Measurements from ENCODE around the gene TNFSF4. TPM values are rescaled to one million over a fixed set of nuclear protein-coding genes. Genes with fewer than 3 reads are reported as not detected.

TNFSF4 gene
- total and polyA plus RNA-seq, 2 of the 4 experiments (the other 2 are of a cell fraction) = 13.4 to 19.7 TPM

DNA sequence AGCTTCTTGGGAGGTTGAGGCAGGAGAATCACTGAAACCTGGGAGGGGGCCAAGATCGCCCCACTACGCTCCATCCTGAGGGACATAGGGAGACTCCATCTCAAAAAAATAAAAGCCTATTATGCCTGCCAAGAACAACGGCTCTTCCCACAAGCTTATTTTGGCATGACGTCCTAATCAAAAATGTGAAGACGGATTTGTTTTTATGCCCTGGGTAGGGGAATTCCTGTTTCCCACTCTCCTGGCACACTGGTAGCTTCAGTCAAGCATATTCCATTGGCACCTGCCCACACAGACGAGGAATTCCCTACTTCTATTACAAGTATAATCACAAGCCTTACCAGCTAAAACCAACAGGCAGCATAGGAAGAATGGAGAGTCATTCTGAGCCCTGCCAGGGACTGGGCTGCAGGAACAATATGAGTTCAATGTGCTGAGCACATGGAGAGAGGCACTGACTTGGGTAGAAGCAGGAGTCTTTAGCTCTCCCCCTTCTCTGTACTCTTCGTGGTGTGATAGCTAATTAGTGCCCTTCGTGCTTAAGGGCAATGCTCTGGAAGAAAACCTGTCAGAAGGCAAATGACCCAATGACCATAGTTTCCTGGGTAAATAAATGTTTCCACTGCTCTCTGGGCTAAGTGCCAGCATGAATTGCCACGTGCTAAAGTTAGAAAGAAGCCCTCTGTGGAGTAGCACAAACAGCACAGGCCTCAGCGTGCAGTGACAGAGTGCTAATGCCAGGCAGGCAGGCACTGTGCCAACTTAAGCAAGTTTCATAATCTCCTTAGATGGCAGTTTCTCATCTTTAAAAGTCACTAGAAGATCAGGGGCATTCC, 16.8 kb downstream of the TNFSF4 start:
- Histone ChIP-seq H3K9me1 (ENCODE audit: insufficient read depth, low read length) (peaks cover 6% of the 10 kb centered on the region), H3K36me3 (ENCODE audit: control insufficient read depth, insufficient read depth, low read length) (peaks cover 2% of the 10 kb centered on the region; the same call in 1 of the 2 replicates), H2BK120ac (ENCODE audit: low read depth, low read length) (peak overlapping the region; percentile 22; the same call in 1 of the 2 replicates), H2BK20ac (ENCODE audit: low read depth, low read length) (0 out of 2 replicates have a peak overlapping the region, but pooled peaks have one; percentile 16), H2AK5ac (ENCODE audit: low read depth, low read length) (0 out of 2 replicates have a peak overlapping the region, but pooled peaks have one; percentile 16), H2BK15ac (ENCODE audit: low read depth, low read length) (no peak overlapping the region), H4K91ac (ENCODE audit: insufficient read depth, low read depth, low read length) (0 out of 2 replicates have a peak overlapping the region, but pooled peaks have one; percentile 0), H3K18ac (ENCODE audit: low read depth, low read length) (no peak overlapping the region), H3K9me3 (ENCODE audit: control insufficient read depth, insufficient read depth, low read length) (no peaks in the 10 kb centered on the region), H2AK9ac (replicated peaks; ENCODE audit: low read depth, low read length, poor library complexity) (peak overlapping the region; percentile 81), H3K27ac (ENCODE audit: insufficient read depth, low read length) (no peak overlapping the region), H3K56ac (ENCODE audit: extremely low read depth, insufficient read depth, low read length) (no peak overlapping the region), H2AFZ (replicated peaks; ENCODE audit: low read length, poor library complexity) (peak overlapping the region; percentile 45), H3K4me2 (ENCODE audit: low read depth, low read length) (no peak overlapping the region), H3K9ac (ENCODE audit: low read depth, low read length) (no peak overlapping the region), H3K23ac (ENCODE audit: low read depth, low read length) (peak overlapping the region; percentile 74; the same call in 1 of the 2 replicates), H3K79me1 (ENCODE audit: low read depth in 1 of 2, low read length in 2 of 2) (peaks cover 4 to 38% of the 10 kb centered on the region in 2 experiments; a peak in 2 of 4 replicates), H3K14ac (replicated peaks; ENCODE audit: low read depth, low read length) (peak overlapping the region; percentile 33), H4K8ac (ENCODE audit: low read depth in 2 of 2, low read length in 2 of 2) (peak overlapping the region in 1 of 2 experiments; percentile 46; a peak in 2 of 4 replicates), H3K4ac (ENCODE audit: low read depth, low read length) (peak overlapping the region; percentile 68), H4K20me1 (ENCODE audit: insufficient read depth, low read length) (no peaks in the 10 kb centered on the region), H3K4me3 (ENCODE audit: insufficient read depth, low read depth, low read length) (no peak overlapping the region), H2BK5ac (ENCODE audit: low read depth, low read length, poor library complexity, severe bottlenecking) (no peak overlapping the region), H4K5ac (ENCODE audit: low read depth, low read length) (peak overlapping the region; percentile 21; the same call in 1 of the 2 replicates), H3K27me3 (ENCODE audit: control insufficient read depth, insufficient read depth, low read length) (no peaks in the 10 kb centered on the region), H3K4me1 (ENCODE audit: control insufficient read depth, insufficient read depth, low read length) (peaks cover 8% of the 10 kb centered on the region)
- dilution Hi-C loops (cut with HindIII; ENCODE audit: low sequenced_read_pairs, unreplicated experiment) = no loop called here
- no TSS peak for BruUV-seq (replicated peaks)
- CTCF ChIA-PET = interaction anchor here (0.7 to 1.1 kb wide), 3 partner anchors 12 to 445 kb away, joined by 3 to 8 read pairs (median 3); no protein-coding TSS in a partner anchor
- in situ Hi-C loops (cut with MboI; ENCODE audit: low sequenced_read_pairs) = no loop called here
- DNase-seq (peak; percentile 62), ATAC-seq (ENCODE audit: low read depth) (peak; percentile 76)
- intact Hi-C loops (cut with micrococcal nuclease) = no loop called here
- POLR2A ChIA-PET (ENCODE audit: unreplicated experiment) = interaction anchor here (1.0 kb wide), 1 partner anchor 281 kb away, joined by 3 read pairs; no protein-coding TSS in a partner anchor
- TF ChIP-seq, protein P1, sequence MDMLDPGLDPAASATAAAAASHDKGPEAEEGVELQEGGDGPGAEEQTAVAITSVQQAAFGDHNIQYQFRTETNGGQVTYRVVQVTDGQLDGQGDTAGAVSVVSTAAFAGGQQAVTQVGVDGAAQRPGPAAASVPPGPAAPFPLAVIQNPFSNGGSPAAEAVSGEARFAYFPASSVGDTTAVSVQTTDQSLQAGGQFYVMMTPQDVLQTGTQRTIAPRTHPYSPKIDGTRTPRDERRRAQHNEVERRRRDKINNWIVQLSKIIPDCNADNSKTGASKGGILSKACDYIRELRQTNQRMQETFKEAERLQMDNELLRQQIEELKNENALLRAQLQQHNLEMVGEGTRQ (IDR thresholded peaks at IDR 0.05; ENCODE audit: low read depth, low read length) = peak; percentile 38; the same call in 1 of the 2 replicates
- TF ChIP-seq MAFK (IDR thresholded peaks at IDR 0.05; ENCODE audit: low read depth, low read length) = no peak
- 0 out of 2 replicates have a peak, but pooled peaks have one; percentile 17 for TF ChIP-seq BHLHE40 (IDR thresholded peaks at IDR 0.05; ENCODE audit: low read depth, low read length)
- 20% methylated on average over 3 of the region's 10 CpGs; no CpG with 5 or more reads in 1 of the 2 experiments for WGBS, 2 experiments (ENCODE audit: extremely low coverage in 2 of 2, insufficient read length in 1 of 2)
